Stimulated activated CD8-positive, alpha-beta memory T cell treated with anti-CD3 and anti-CD28 coated beads, Interleukin-2, amount 100 ng/mL, for 48 hours (primary cell): ENCODE measurements around the gene SLC4A5.
A peak's percentile ranks its signal among the peaks of the same experiment; 100 is the strongest.

ENCODE experiments used
- DNase-seq, 2 donors: peaks; one replicate each; pipeline ENCODE4 v3.0.0-alpha.2; 2020; ENCODE audit warnings: low read depth in 2 of 2

The SLC4A5 gene

DNA sequence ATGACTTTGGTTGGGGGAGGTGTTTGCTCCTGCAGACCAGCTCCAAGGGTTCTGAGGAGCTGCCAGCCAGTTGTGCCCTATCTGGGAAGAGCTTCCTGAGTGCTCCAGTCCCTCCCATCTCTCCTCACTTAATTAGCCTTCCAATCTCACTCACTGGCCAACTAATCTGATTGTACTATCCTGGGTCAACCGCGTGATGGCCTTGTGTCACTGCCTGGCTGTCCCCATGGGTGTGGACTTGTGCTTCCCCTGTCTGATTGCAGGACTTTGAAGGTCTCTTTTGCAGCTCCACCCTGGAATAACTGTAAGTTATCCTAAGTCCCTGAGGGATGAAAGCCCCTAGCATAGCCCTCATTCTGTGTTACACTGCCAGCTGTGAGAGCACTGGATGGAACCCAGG lies 65.0 kb downstream of the SLC4A5 start:
- DNase-seq: no peak

DNA sequence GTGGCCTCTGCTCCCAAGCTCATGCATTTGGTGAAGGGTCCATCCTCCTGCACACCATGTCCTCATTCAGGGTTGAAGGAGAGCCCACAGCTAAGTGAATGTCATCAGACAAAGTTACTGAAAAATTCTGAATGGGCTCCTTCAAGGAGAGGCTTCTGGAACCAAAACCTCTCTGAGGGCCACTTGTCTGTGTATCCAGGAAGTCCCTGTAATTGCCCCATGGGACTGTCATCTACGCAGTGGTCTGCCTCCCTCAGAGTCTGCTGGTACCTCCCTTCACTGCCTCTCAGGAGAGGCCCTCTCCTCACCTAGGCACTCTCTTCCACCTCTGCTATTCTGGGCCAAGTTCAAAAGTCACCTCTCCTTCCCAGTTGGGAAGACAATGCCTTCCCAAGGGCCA lies 68.0 kb downstream of the SLC4A5 start:
- DNase-seq: no peak

DNA sequence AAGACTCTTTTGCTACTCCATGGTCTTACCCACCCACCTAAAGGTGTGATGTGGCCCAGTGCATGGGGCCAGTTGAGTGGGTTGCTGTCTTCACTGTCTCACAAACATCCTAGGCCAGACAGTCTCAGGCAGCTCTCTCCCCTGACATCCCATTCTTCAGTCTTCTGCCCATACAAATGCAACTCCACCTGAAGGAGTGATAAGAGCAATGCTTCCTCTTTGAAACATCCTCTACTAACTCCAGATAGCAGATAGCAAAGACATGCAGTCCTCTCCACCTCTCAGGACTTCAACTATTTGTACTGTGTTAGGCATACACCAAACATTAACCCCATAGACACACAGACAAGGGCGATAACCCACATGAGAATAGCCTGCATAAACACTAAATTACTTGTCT lies 73.5 kb downstream of the SLC4A5 start:
- DNase-seq: no peak

DNA sequence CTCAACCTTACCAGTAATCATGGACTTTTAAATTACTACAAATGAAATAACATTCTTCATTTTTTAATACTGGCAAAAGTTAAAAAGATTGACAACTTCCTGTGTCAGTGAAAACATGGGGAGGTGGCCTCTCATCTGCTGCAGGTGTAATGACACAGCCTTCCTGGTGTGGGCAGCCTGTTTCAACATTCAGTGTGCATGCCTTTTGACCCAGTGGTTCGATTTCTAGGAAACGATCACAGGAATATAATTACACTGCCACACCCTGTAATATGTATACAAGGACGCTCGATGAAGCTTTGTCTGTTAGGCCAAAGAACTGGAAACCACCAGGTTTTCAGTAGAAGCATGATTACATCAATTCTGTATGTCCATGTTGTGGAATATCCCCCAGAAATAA lies 76.1 kb downstream of the SLC4A5 start:
- peak in 1 of 2 donors; percentile 16 for DNase-seq

DNA sequence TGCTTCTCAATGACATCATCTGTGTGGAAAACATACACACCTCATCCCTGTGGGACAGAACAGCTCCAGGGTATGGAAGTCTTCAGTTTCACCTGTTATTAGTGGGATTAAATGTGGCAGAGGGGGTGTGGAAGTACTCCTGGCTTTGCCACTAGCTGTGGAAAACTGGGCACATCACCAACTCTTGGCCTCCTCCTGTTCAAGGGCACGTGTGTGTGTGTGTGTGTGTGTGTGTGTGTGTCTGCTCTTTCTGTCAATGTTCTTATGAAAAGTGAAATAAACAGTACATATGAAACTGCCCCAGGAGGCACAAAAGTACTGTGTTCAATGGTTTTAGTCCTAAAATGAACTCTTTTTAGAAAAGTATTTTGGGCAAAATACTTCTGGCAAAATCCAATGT lies 78.9 kb downstream of the SLC4A5 start:
- DNase-seq: no peak

DNA sequence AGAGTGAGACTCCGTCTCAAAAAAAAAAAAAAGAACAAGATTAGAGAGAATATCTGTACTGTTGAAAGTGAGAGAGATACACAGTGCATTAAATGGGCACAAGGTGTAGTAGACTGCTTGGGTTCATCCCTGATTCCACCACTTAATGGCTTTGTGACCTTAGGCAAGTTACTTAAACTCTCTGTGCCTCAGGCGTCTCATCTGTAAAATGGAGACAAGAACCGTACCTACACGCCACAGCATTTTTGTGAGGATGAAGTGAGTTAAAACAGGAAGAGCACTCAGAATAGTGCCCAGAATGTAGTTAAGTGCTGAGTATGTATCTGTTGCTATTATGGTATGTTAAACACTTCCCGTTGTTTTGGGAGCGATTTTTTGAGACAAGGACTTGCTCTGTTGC lies 80.5 kb downstream of the SLC4A5 start:
- no peak for DNase-seq

DNA sequence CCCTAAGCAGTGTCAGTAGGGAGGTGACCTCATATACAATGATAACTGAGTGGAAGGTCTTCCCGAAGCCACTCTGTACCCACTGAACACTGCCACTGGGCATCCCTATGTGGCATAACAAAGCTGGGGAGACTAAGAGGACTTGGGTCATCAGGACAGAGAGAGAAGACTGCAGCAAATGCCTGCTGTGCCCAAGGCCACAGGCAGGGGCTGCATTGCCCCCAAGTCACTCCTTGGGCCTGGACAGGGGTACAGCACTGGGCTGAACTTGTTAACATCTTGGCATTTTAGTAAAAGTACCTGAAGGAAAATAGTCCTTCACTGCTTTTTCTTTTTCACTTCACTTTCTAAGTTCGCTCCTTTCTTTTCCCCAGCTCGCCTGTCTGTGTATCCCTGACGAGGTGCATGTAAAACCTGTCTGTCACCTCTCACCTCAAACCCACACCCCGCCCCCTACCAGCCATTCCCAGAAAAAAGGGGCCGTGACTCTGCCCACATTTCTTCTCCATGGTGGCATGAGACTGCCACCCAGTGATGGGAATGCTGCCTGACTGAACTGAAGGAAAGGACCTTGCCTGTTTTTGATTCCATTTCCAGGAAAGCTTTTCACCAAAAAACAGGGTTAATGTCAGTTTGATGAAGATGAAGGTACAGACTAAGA lies 81.9 kb downstream of the SLC4A5 start:
- no peak for DNase-seq

DNA sequence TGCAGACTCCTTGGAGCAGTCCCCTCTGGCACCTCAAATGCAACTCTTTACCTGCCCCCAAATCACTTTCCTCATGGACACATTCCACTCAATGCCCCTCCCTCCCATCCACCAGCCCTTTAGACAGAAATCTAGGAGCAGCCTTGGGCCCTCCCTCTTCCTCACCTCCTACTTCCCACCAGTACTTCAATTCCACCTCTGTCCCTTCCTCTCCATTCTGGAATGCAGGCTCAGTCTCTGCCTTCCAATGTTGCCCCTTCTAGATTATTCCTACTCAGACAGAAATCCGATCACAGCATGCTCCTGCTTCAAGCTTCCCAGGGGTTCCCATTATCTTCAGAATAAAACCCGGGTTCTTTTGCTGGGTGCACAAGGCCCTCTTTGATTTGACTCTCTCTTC lies 82.7 kb downstream of the SLC4A5 start:
- no peak for DNase-seq

DNA sequence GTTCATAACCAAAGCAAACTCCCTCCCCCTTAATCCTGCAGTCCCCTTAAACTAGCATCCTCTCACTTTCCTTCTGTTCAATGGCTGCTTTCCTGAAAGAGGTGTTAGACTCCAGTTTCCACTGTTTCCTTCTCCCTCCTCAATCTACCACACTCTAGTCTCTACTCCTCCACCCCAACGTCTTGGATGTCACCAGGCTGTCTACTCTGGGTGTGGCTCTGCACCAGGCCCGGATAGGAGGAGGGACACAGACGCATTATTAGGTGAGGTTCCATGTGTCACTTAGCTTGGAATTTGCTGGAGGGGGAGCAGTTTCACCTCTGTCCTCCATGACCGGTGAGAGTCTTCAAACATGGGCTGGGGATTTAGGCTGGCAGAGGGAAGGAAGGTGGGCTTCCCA lies 83.5 kb downstream of the SLC4A5 start:
- DNase-seq: no peak

DNA sequence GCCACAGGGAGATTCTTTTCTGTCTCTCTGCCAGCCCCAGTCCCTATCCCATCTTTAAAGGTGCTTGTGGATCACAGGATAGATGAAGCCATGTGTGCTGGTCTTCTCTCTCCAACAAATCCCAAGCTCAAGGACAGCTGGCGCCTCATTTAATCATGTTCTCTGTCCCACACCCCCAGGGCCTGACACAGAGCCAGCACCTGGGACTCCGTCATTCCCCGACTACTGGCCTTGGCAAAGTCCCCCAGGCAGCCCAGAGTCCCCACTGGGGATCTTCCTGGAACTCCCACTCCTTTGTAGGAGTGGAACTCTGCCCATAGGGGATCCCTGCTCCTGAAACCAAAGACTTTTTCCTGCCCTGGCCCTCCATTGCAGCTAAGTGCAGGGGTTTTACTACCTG lies 84.0 kb downstream of the SLC4A5 start:
- DNase-seq: no peak

DNA sequence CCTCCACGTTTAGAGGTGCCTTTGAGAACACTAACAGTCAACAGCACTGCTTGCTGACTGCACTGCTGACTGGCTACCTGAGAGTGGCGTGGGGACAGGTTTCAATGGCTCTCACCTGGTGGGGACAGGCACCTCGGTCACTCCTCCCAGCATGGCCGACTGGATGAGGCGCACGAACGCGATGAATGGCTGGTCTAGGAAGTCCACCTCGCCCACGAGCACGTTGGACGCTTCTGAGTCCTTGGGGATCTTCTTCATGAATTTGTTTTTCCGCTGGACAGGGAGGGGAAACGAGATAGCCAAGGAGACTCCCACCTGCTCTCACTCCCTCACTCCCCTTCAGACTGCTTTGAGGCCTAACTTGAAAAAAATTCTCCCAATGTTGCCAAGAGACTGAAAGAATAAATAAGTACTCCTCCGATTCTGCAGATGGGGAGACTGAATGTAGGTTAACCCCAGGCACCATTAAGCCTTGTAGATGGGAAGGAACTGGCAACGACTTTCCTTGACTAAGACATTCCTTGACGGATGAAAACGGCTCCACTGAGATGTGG lies 87.5 kb downstream of the SLC4A5 start:
- no peak for DNase-seq

DNA sequence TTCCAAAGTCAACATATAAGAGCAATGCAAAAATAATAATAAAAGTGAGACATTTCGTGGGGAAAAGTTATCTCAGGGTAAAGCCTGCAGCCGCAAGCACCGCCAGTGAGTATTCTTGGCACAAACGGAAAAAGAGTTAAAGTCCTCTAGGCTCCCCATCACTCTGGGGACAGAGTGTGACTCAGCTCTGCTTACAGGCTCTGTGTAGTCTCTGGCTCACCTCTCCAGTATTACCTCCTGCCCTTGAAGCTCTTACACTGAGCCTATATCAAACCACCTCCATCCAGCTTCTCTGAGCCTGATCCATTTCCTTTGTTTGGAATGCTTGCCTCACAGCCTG lies 89.3 kb downstream of the SLC4A5 start:
- DNase-seq: no peak

DNA sequence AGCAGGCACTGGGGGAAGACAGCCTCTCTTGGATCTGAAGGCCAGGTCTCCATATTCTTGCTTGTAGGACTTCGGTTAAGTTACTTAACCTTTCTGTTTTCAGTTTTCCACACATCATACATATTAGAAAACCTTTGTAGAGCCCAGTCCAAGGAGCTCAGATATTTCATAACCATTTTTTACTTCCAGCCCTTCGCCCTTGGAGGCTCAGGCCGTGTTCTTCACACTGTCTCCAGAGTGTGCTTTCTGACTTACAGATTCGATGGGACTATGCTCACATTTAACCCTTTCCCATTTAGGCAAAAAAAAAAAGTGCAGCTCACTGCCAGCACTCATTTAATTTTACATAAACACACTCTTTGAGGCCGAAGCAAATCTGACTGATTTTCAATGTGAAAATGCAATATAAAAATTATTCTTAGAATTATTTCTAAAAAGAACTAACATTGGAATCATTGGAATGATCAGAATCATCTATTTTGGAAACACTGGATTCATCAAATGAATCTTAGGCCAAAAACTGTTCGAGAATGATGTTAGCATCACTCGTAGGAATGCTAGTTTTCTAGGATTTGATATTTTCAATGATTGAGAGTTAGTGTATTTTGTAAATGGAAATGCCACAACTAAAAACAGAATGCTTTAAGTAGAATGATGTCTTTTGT lies 89.8 kb downstream of the SLC4A5 start:
- DNase-seq: no peak

DNA sequence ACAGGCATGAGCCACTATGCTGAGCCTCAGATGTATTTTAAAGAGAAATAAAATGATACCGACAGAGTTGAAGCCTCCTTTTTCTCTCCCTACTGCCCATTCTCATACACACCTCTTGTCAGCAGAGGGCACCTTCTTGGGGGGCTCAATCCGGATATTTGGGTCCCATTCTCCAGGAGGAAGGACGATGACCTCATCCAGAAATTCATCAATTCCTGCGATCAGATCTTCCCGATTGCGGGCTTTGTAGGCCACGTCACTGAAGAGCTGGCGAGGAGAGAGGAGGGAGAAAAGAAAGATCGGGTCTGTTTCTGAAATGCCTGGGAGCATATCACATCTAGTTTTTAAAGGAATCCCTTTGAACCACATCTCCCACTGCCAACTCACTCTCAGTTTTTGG lies 90.4 kb downstream of the SLC4A5 start:
- no peak for DNase-seq

DNA sequence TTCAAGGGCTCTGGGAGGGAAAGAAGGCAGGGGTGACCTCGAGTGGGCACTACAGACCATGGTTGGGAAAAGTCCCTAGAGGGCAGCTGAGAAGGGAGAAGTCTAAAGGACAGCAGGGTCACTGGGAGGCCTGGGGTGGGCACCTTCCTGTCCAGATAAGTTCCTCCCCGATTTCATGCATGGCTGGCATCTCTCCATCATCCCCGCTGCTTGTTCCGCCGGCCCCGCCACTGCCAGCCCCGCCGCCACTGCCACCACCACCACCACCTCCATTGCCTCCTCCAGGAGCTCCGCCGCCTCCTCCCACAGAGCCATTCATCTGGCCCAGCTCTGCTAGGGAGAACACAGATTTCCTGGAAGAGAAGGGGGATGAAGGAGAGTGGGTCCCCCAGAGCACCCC lies 91.2 kb downstream of the SLC4A5 start:
- no peak for DNase-seq

DNA sequence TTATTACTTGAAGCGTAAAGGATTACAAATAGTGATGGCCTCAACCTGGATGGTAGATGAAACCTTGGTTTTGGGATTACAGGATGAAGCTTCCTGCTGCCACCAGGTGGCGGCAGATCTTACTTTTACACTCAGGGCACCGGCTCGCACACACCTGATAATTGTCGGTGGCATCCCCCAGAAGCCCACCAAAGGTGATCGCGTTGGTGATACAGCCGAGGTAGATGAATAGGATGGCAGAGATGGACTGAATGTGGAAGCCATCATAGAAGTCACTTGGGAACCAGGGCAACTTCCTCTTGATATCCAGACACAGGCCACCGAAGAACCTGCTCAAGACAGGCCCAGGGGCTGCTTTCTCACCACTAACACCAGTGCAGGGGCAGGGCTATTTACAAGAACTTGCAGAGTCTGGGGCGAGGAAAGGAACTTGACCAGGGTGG lies 93.0 kb downstream of the SLC4A5 start:
- DNase-seq: peak; percentile 20 to 26

DNA sequence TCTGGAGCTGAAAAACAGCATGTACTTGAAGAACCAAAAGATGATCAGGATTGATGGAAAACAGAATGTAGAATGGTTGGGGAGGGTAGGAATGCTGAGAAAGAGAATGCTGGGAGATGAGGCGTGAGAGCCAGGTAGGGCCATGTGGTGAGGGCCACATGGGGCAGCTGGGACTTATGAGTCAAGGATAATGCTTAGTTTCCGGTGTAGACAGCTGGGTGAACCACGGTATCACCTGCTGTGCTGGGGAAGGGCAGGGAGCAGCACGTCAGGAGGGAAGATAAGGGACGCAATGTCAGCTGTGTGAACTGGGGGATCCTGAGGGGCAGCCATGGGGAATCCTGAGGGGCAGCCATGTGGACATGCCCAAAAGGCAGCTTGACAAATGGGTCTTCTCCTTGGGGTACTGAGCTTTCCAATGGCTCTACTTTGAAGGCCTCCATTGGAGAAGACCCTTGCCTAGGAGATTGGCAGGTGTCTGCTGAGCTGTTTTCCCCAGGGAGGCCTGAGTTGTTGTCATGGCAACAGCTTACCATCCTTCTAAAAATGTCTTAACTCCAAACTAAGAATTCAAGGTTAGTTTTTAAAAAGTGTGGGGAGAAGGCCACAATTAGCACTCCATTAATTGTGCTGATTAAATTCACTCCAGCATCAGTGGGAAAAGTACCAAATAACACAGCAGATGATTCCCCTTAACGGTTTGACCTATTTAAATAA lies 93.7 kb downstream of the SLC4A5 start:
- no peak for DNase-seq

DNA sequence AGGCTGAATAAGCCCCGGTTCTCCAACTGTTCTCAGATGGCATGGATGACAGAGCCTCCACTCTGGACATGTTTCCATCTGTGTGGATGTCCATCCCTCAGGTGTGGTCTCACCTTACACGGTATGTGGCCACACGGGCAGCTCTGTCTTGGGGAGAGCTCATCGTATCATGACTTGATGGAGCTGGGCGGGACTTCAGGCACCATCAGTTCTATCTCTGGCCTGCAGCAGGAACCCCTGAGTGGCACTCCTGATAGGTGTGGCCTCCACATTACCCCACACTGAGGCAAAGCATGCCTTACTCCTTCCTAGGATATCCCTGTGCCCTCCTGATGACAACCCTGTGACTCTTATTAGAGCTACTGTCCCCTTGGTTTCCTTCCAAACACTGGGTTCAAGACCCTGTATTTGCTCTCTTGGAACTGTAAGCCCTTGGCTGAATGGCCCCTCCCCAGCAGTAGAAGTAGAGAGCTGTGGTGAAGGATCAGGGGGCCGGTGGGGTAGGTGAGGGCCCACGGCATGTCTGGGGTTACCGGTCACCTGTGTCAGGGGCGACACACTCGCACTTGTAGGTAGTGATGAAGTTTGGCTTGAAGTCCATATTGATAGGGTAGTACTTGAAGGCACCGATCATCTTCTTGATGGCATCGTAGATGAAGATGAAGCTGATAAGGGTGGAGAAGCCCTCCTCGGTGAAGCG lies 96.6 kb downstream of the SLC4A5 start:
- no peak for DNase-seq

DNA sequence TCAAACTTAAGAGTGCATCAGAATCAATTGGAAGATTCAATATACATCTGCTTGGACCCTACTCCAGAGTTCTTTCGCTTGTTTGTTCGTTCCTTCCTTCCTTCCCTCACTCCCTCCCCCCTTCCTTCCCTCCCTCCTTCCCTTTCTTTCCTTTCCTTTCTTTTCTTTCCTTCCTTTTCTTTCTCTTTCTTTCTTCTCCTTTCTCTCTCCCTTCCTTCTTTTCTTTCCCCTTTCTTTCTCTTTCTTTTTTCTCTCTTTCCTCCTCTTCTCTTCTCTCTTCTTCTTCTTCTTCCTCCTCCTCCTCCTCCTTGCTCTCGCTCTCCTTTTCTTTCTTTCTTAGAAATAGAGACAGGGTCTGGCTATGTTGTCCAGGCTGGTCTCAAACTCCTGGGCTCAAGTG lies 98.9 kb downstream of the SLC4A5 start:
- no peak for DNase-seq

DNA sequence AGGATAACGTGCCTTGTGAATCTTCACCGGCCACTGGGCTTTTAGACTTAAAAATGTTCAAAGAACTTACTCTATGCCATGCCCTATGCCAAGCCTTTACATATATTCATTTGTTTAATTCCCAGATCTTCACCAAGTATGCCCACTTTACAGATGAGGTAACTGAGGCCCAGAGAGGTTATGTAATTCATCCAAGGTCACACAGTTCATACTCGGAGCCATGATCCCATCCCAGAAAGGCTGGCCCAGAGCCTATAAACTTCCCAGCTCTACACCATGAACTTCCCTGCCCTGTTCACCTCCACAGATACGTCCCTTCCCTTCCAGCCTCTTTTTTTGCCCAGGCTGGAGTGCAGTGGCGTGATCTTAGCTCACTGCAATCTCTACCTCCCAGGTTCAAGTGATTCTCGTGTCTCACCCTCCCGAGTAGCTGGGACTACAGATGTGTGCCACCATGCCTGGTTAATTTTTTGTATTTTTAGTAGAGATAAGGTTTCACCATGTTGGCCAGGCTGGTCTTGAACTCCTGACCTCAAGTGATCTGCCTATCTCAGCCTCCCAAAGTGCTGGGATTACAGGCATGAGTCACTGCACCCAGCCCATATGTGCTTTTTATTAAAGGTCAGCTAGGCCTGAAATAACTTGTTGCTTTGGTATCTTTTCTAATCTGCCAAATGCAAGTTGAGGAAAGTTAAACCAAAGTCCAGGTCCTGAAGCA lies 100.7 kb downstream of the SLC4A5 start:
- DNase-seq: no peak

DNA sequence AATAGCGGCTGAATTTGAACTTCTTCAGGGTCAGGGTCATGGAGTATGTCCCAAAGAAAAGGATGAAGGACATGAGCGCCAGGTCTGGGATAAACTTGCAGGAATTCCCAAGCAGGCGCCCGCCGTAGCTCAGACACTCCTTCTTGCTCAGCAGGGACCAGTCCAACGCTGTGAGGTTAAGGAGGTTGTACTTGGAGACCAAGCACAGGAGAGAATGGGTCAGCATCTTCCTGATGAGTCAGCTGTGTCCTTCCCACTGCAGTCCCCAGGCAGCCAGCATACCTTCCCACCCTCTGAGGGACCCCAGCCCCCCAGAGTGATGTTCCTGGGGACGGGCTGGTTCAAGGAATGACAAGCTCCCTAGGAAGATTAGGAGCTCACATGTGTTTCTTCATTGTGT lies 103.9 kb downstream of the SLC4A5 start:
- DNase-seq: no peak

DNA sequence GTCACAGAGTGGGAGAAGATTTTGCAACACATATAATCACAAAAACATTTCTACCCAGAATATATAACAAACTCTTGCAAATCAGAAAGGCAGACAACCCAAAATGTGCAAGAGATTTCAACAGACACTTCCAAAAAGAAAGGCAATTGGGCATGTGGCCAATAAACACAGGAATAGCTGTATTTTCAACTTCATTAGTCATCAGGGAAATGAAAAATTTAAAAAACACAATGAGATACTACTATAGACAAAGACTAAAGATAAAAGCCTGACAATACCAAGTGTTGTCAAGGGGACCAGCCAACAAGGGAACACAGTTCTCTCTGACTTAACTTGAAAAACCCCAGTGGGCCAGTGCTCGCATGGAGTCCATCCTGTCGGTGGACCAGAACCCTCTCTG lies 104.3 kb downstream of the SLC4A5 start:
- no peak for DNase-seq
